Small intestine (tissue), 16 donors: ENCODE measurements around the gene RGPD8. TPM values are rescaled to one million over a fixed set of nuclear protein-coding genes. Genes with fewer than 3 reads are reported as not detected.
"Not testable (repeated sequence)": the region's sequence is repeated elsewhere in the genome, so short reads cannot be mapped to it uniquely, and the experiment has no call there.

ENCODE experiments used
- DNase-seq, 2 donors: peaks; one replicate each; pipeline versions ENCODE4 v3.0.0 to v3.0.0-alpha.2; 2013
- FAIRE-seq: peaks from 2 replicates; lab custom pipeline; 2012; peaks lifted over from hg19 to GRCh38; lab: Jason Lieb, UNC
- H3K27ac ChIP-seq, 3 donors: one replicate each; pipeline ENCODE4 v1.5.1; 2013; ENCODE audit warnings: low read length in 2 of 3, mild to moderate bottlenecking in 2 of 3, control low read depth in 1 of 3, inconsistent platforms in 1 of 3, low read depth in 1 of 3, moderate library complexity in 1 of 3
- H3K27me3 ChIP-seq, 3 donors: one replicate each; pipeline ENCODE4 v1.6.1; 2013; ENCODE audit warnings: low read length in 3 of 3, inconsistent platforms in 1 of 3; ENCODE audit not compliant: control insufficient read depth in 3 of 3, insufficient read depth in 3 of 3
- H3K36me3 ChIP-seq, 3 donors: one replicate each; pipeline ENCODE4 v1.6.1; 2013; ENCODE audit warnings: low read length in 3 of 3, inconsistent platforms in 1 of 3, low read depth in 1 of 3, mild to moderate bottlenecking in 1 of 3, moderate library complexity in 1 of 3; ENCODE audit not compliant: control insufficient read depth in 3 of 3, insufficient read depth in 2 of 3
- H3K4me1 ChIP-seq, 3 donors: one replicate each; pipeline ENCODE4 v1.6.1; 2013; ENCODE audit warnings: low read length in 2 of 3, inconsistent platforms in 1 of 3, low read depth in 1 of 3, mild to moderate bottlenecking in 1 of 3, moderate library complexity in 1 of 3; ENCODE audit not compliant: control insufficient read depth in 3 of 3, insufficient read depth in 2 of 3
- H3K4me3 ChIP-seq, 3 donors: one replicate each; pipeline ENCODE4 v1.5.1; 2013; ENCODE audit warnings: low read length in 3 of 3, control low read depth in 1 of 3, inconsistent platforms in 1 of 3, low read depth in 1 of 3, mild to moderate bottlenecking in 1 of 3, moderate library complexity in 1 of 3
- H3K9me3 ChIP-seq, 2 donors: one replicate each; pipeline ENCODE4 v1.6.1; 2013; ENCODE audit warnings: low read depth in 1 of 2, low read length in 1 of 2; ENCODE audit not compliant: control insufficient read depth in 2 of 2, insufficient read depth in 1 of 2
- WGBS, 3 donors: extraction: QIAGEN DNeasy Blood & Tissue Kit; methylation state at CpG; one replicate each; pipeline ENCODE4 v1.1.7; 2013; 5-methylcytosine and 5-hydroxymethylcytosine counted together
- long read RNA-seq, 10 donors: transcript quantifications; one replicate each; lab custom pipeline, GENCODE V29; 2026
- polyA plus RNA-seq, 4 donors: library from polyadenylated mRNA; stranded (reverse) in 3 of 4; unstranded in 1 of 4; fragments of 200-250 nt in 3 of 4; fragments of 120-200 nt in 1 of 4; gene quantifications; one replicate each; pipeline versions ENCODE4 v1.2.1 to v1.2.3, GENCODE V29; 2013
- donor health status: healthy with polysubstance abuse.
- donor health status: control.
- donor health status: control.
- donor health status: Bipolar disorder and iron deficiency.
- donor health status: healthy.

Gene RGPD8
- 1 to 10 TPM in 2 of 4 donors, under 1 TPM in 1, not detected in 1; 0.67 to 3.7 (median 1.6) TPM for polyA plus RNA-seq
- long read RNA-seq, donor 1: 0 reads
- long read RNA-seq, donor 2: 0 reads
- long read RNA-seq, donor 3: 0 reads
- long read RNA-seq, donor 4: 0 reads
- long read RNA-seq, donor 5: 0 reads
- long read RNA-seq, donor 6: 0 reads
- long read RNA-seq, donor 7: 0 reads
- long read RNA-seq, donor 8: 0 reads
- long read RNA-seq, donor 9: 0 reads
- long read RNA-seq, donor 10: 0 reads

DNA sequence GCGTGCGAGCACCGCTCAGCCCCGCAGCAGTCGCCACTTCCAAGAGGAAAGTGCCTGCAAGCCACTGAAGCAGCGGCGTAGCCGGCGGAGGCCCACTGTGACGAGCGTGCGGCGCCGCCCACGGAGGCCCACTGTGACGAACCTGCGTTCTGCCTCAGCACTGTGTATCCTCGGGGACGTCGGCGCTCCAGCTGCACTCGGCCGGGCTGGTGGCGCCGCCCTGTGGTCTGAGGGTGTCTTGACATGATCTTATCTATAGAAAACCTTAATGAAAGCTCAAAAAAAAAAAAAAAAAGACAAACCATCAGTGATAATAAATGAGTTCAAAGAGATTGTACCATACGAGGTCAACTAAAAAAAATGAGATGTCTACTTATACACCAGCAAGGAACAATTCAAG is at the start of gene RGPD8:
Gene RGPD8, minus strand, starts transcription at position 166 of the 400 bp plus-strand sequence. CDS start 192 bp downstream, outside the sequence.
- FAIRE-seq (peak; percentile 98), DNase-seq (peak; percentile 83 to 92)
- not testable (repeated sequence) for H3K27me3 ChIP-seq, H3K36me3 ChIP-seq, H3K9me3 ChIP-seq, H3K4me1 ChIP-seq
- 0% methylated on average over 9 to 17 of the region's 26 CpGs for WGBS, 3 donors
- Histone ChIP-seq H3K27ac (peak within 1 kb of the TSS in 1 of 3 donors; percentile 80), H3K4me3 (peak within 1 kb of the TSS in 2 of 3 donors; percentile 35 to 50)

DNA sequence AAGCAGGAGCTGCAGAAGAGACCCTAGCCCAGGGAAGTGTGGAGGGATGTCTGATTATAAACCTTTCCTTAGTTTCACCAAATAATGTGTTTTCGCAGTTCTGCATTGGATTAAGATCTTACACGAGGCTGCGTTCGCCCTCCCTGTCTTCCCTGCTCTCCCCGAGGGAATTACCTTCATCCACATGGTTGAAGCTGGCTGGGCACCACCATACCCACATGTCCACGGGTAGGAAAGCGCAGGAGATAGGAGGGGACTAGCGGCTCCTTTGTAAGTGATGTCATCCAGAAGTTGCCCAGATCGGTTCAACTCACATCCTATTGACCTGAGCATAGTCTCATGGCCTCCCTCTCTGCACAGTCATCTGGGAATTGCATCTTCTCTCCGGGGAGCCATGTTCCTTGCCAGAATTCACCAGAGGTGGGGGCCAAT is 49.6 kb upstream of the RGPD8 start:
- H3K27ac ChIP-seq: peak overlapping the region in 2 of 3 donors; percentile 73 to 89
- FAIRE-seq (no peak), DNase-seq (peak; percentile 45 to 60)
- peak overlapping the region; percentile 59 to 95 (median 83) for H3K4me3 ChIP-seq
- 3 to 9% (median 7%) methylated on average over 10 of the region's 10 CpGs for WGBS, 3 donors
- H3K36me3 ChIP-seq: peaks cover 0 to 2% (median 0%) of the 10 kb centered on the region in 3 donors
- H3K9me3 ChIP-seq: no peaks in the 10 kb centered on the region
- H3K4me1 ChIP-seq: peaks cover 0 to 9% (median 8%) of the 10 kb centered on the region in 3 donors
- no peaks in the 10 kb centered on the region for H3K27me3 ChIP-seq

DNA sequence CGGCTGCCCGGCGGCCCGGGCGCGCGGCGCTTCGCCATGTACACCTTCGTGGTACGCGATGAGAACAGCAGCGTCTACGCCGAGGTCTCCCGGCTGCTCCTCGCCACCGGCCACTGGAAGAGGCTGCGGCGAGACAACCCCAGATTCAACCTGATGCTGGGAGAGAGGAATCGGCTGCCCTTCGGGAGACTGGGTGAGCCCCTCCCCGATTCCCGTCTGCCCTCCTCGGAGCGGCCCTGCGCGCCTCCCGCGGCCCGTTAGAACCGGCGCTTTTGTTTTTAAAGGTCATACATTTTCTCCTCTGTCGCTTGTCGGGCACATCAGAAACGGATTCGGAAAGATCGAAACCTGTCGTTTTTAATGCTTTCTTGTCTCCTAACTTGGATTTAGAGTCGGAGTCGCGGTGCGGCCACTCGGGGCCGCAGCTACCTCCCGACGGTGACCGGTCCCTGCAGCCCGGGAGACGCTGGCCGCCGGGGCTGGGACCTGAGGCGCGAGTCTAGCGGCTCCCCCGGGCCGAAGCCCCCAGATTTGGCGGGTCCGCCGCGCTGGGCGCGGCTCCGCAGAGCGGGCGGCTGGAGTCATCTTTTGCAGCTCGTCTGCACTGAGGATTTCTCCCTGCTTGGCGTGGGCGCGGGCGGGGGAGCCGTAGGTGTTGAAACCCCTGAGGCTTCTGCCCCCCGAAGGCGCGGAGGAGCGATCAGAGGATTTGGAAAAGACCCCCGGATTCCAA is 49.0 kb upstream of the RGPD8 start:
- Histone ChIP-seq H3K9me3 (no peaks in the 10 kb centered on the region), H3K36me3 (peaks cover 0 to under 1% (median 0%) of the 10 kb centered on the region in 3 donors), H3K4me3 (peak overlapping the region; percentile 59 to 95 (median 83)), H3K4me1 (peaks cover 0 to 9% (median 8%) of the 10 kb centered on the region in 3 donors), H3K27ac (peak overlapping the region; percentile 73 to 89 (median 75)), H3K27me3 (no peaks in the 10 kb centered on the region)
- FAIRE-seq (no peak), DNase-seq (peak; percentile 38 to 70)
- 0 to 1% (median 0%) methylated on average over 65 to 77 of the region's 77 CpGs for WGBS, 3 donors

DNA sequence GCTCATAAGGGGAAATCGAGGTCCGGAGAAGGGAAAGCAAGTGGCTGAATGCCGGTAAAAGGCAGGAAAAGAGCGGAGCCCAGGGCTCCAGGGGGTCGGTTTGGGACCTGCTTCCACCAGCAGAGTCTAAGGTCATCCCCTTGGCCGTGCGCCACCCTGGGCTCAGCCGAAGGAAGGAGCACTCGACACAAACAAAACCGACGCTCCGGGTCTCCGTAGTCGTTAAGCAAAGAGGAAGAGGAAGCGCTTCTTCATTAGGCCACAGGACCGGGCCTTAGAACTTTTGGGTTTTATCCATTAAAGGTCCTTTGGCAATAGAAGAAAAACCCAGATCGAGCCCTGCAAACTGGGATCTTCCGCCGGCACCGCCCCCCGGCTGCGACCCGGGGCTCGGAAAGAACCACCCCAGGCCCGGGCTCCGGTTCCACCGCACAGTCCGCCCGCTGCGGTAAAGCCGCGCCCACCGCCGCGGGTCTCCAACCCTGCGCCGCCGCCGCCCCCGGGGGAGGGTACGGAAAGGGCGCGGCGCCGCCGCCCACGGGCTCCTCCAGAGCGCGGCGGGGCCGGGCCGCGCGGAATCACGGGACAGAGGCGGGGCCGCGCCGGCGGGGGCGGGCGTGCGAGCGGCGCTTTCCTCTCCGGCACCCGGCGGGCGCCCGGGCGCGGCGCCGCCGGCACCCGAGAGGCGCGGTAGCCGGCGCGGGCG is 48.2 kb upstream of the RGPD8 start, which contains the start of gene TTL:
Gene TTL, plus strand, starts transcription at position 629 of the 706 bp plus-strand sequence. CDS start 189 bp downstream, outside the sequence.
- DNase-seq (peak; percentile 74 to 91), FAIRE-seq (no peak)
- Histone ChIP-seq H3K4me3 (peak within 1 kb of the TSS; percentile 59 to 95 (median 83)), H3K36me3 (no peaks in the 10 kb centered on the region), H3K27me3 (no peaks in the 10 kb centered on the region), H3K27ac (peak within 1 kb of the TSS; percentile 85 to 91 (median 89)), H3K9me3 (no peaks in the 10 kb centered on the region), H3K4me1 (peaks cover 0 to 9% (median 8%) of the 10 kb centered on the region in 3 donors)
- WGBS, 3 donors: 0 to 1% (median 0%) methylated on average over 44 to 82 of the region's 82 CpGs

DNA sequence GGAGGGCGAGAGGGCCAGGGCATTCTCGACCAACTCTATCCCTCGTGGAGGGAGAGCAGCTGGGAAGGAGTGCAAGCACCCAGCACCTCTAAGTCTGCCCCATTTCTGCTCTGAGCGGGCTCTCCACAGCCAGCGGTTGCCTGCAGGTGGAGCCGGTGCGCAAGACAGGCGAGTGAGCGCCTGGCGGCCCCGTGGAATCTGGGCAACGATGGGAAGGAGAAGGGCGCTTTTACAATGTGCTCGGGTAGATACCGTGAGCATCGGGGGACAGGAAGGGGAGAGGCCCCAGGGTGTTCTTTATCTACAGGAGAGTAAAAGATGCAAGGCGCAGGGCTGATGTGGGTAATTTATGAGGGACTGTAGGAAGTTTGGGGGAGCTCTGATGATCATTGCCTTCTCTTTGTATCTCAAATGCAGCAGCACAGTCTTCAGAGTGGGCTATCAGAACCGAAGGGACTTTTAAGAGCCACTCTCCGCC is 47.6 kb upstream of the RGPD8 start:
- peak; percentile 87 to 92 for DNase-seq
- WGBS, 3 donors: 0% methylated on average over 19 of the region's 19 CpGs
- FAIRE-seq: no peak
- Histone ChIP-seq H3K36me3 (no peaks in the 10 kb centered on the region), H3K4me3 (peak overlapping the region; percentile 59 to 95 (median 81)), H3K4me1 (peaks cover 0 to 9% (median 8%) of the 10 kb centered on the region in 3 donors), H3K27me3 (no peaks in the 10 kb centered on the region), H3K27ac (peak overlapping the region; percentile 85 to 91 (median 87)), H3K9me3 (no peaks in the 10 kb centered on the region)

DNA sequence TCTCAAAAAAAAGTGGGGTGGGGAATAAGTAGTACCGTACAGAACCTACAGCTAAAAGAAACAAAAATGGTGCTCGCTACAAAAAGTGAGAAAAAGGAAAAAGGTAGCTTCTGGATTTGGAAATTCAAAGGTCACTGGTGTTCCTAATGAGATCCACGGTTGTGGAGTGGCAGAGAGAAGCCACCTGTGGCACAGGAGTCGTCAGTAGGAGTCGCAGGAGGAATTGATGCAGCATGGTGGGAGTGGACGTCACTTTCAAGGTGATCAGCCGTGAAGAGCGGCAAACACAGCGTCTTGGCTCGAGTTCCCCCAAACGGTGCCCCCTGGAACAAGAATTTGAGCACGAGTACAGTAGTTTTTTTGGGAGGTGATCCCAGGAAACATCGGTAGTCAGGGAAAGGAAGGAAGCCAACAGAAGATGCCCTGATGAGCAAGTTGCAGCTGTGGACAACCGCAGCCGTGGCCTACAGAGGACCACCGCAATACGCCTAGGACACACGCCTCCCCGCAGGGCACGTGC is 47.1 kb upstream of the RGPD8 start:
- Histone ChIP-seq H3K9me3 (no peaks in the 10 kb centered on the region), H3K27ac (peak overlapping the region in 2 of 3 donors; percentile 85 to 87), H3K27me3 (no peaks in the 10 kb centered on the region), H3K36me3 (no peaks in the 10 kb centered on the region), H3K4me1 (peaks cover 0 to 9% (median 8%) of the 10 kb centered on the region in 3 donors), H3K4me3 (peak overlapping the region in 2 of 3 donors; percentile 81 to 95)
- DNase-seq: peak in 1 of 2 donors; percentile 23
- WGBS, 3 donors: 12 to 16% (median 14%) methylated on average over 20 of the region's 20 CpGs
- FAIRE-seq: no peak

DNA sequence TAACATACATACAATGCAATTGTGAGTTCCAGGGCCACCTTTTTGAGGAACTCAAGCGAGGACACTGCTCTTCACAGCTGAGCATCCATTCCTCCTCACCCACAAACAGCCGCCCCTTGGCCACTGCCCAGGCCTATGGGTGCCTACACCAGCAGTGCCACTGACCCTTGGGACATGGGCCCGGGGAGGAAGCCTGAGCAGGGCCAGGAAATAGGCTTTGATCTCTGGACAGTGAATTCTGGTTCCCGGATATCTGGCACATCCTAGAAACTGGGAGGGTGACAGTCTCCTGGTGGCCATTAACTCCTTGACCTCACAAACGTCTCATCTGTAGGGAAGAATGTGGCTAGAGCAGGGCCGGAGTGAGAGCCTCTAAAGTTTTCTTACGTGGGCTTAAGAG is 43.0 kb upstream of the RGPD8 start:
- Histone ChIP-seq H3K27me3 (no peaks in the 10 kb centered on the region), H3K36me3 (no peaks in the 10 kb centered on the region), H3K4me1 (no peaks in the 10 kb centered on the region), H3K4me3 (no peak overlapping the region), H3K27ac (no peak overlapping the region), H3K9me3 (no peaks in the 10 kb centered on the region)
- DNase-seq (no peak), FAIRE-seq (no peak)
- 82 to 84% (median 83%) methylated on average over 7 of the region's 7 CpGs for WGBS, 3 donors
